Right ventricle myocardium inferior (tissue), 1 donor: Measurements from ENCODE around the gene URI1. TPM values are rescaled to one million over a fixed set of nuclear protein-coding genes. Genes with fewer than 3 reads are reported as not detected.
"Not testable (repeated sequence)": the region's sequence is repeated elsewhere in the genome, so short reads cannot be mapped to it uniquely, and the experiment has no call there.

Experiments used
- ATAC-seq: fragments of 200-7000 bp; cut with Tn5 transposase; one replicate; pipeline ENCODE4 v1.9.1; 2020; ENCODE audit warnings: mild to moderate bottlenecking, moderate library complexity
- DNase-seq: peaks from one replicate; pipeline ENCODE4 v3.0.0; 2021; ENCODE audit errors: missing footprints
- intact Hi-C: fragments of 100-400 bp; cut with DNase I; formaldehyde crosslinking; loops from one replicate; pipeline ENCODE4 v1.11.0; 2022
- total RNA-seq: library from RNA; stranded (reverse); fragmentation: NEBNext Ultra II Directional; extraction: Animal tissue kit (Norgen Biotek cat#: 25700); gene quantifications from one replicate; pipeline ENCODE4 v1.2.1, GENCODE V29; 2021
- donor health status: DM: no; HTN: yes; CAD: no; lungs with severe emphysema.

The URI1 gene
- total RNA-seq, 1 donor from 2014 or later: 43.0 TPM

DNA sequence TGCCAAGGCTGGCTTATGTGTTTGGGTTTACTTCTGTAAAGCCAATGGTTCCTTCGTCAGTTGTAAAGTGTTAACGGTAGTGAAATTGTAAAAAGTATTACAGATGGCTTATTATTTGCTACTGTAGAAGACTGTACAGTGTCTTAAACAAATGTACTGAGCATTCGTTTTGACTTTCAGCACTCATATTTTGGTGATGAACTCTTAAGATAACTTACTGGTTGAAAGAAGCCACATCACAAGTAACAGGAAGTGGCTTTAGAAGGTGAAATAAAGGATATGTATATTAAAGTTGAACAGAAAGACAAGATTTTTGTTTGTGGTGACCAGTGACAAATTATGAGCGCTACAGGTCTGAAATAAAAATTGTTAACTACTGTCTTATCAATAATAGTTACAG, 64.2 kb downstream of the URI1 start:
- no peak for ATAC-seq
- no peak for DNase-seq
- intact Hi-C loops: no loop called here

DNA sequence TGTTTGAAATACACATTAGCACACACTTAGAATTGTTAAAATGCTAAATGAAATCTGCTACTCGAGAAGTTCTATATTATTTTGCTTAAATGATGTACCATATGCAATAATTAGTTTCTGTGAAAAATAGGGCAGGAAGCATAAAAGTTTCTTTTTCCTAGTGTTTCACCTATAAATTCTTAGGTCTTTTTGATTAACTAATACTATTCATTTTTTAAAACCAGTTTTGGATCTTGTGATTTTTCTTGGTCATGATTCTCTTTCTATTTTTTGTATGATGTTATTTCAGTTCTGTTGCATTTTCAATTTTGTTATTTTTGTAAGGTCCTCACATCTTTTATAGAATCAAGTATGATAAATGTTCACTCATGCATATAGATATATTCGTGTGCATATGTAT, 66.1 kb downstream of the URI1 start:
- intact Hi-C loops: no loop called here
- ATAC-seq: no peak
- DNase-seq: no peak

DNA sequence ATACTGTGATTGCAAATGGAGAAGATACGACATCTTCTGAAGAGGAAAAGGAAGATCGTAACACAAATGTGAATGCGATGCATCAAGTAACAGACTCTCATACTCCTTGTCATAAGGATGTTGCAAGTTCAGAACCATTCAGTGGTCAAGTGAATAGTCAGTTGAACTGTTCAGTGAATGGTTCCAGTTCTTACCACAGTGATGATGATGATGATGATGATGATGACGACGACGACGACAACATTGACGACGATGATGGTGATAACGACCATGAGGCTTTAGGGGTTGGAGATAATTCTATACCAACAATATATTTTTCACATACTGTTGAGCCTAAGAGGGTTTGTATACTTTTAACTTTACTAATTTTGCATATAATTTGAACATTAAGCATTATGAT, 67.0 kb downstream of the URI1 start:
- ATAC-seq (no peak), DNase-seq (no peak)
- intact Hi-C loops: no loop called here

- intact Hi-C loops: no loop called here
Measured at GRCh38 chr19:30011051-30011578, 69.1 kb downstream of the URI1 start.

GRCh38 chr19:30014770-30015169, 72.7 kb downstream of the URI1 start:
- intact Hi-C loops: no loop called here
- DNase-seq (no peak), ATAC-seq (no peak)

More at GRCh38 chr19:30011051-30011578, 69.1 kb downstream of the URI1 start:
- DNase-seq: no peak
- no peak for ATAC-seq

GRCh38 chr19:30017172-30017571, 75.1 kb downstream of the URI1 start:
- ATAC-seq: no peak
- DNase-seq: no peak
- intact Hi-C loops: no loop called here

DNA sequence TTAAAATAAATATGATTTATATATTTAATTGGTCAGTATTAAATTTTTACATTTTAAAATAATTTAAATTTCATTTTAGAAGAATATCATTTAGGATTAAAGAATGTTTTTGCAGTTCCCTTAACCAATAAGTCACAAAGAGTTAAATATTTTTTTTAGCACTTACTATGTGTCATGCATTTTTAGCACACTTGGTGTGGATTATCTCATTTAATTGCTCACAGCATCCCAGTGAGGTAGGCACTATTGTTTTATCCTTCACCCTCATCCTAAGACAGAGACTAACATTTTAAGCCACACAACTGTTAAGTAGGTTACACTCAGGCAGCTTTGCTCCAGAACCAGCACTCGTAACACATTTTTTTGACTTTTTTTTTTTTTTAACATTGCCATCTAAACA, 78.2 kb downstream of the URI1 start:
- ATAC-seq (no peak), DNase-seq (no peak)
- intact Hi-C loops: no loop called here

- no peak for ATAC-seq
- intact Hi-C loops: no loop called here
- no peak for DNase-seq
Measured at GRCh38 chr19:30022659-30023058, 80.6 kb downstream of the URI1 start.

DNA sequence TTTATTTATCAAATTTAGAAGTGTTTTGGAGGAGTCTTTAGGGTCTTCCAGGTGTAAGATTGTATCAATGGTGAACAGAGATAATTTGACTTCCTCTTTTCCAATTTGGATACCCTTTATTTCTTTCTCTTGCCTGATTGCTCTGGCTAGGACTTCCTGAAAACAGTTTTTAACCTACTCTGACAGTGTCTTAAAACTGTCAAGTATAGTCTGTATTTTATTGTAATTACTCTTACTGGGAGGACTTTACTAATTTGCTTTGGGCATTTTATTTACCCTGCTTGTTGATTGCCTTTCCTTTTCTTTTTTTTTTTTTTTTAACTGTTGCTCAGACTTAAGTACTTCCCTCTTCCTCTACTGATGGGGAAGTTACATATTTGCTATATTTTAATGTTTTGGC, 81.3 kb downstream of the URI1 start:
- DNase-seq: no peak
- intact Hi-C loops: no loop called here

GRCh38 chr19:30024091-30024490, 82.1 kb downstream of the URI1 start:
- ATAC-seq: no peak
- intact Hi-C loops: no loop called here
- no peak for DNase-seq

More for the DNA sequence above, 81.3 kb downstream of the URI1 start:
- ATAC-seq: no peak

- DNase-seq (no peak), ATAC-seq (no peak)
- intact Hi-C loops: no loop called here
Measured at GRCh38 chr19:30026933-30027332, 84.9 kb downstream of the URI1 start.

DNA sequence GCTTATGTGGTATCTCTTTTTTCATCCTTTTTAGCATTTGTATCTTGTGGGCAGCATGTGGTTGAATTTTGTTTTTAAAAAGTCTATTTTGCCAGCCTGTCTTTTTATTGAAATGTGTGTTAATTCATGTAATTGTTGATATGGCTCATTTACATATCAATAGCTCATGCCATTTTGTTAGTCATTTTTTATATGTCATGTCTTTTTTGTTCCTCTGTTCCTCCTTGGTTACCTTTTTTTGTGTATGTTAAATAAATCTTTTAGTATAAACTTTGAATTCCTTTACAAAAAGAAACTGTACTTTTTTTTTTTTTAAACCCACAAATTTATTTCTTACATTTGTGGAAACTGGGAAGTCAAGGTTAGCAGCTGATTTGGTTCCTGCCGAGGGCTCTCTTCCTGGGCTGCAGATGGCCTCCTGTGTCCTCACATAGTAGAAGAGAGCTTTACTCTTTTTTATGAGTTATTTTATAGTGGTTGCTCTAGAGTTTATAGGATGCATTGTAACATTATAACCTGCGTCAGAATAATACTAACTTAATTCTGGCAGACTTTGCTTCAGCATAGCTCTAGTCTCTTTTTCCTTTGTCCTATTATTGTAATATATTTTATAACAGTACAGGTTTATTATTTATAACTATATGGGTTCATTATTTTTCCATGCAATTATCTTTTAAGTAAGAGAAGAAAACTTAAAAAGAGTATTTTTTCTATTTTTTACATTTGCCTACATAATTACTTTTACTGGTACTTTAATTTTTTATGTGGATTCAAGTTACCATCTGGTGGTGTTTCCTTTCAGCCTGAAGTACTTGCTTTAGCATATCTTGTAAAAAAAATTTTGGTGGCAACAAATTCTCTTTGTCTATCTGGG, 86.3 kb downstream of the URI1 start:
- DNase-seq (no peak), ATAC-seq (no peak)
- intact Hi-C loops: no loop called here

- no peak for DNase-seq
- ATAC-seq: no peak
- intact Hi-C loops: no loop called here
Measured at GRCh38 chr19:30028992-30029343, 86.9 kb downstream of the URI1 start.

- ATAC-seq: no peak
- intact Hi-C loops: no loop called here
- no peak for DNase-seq
Measured at GRCh38 chr19:30029721-30030510, 87.9 kb downstream of the URI1 start.

DNA sequence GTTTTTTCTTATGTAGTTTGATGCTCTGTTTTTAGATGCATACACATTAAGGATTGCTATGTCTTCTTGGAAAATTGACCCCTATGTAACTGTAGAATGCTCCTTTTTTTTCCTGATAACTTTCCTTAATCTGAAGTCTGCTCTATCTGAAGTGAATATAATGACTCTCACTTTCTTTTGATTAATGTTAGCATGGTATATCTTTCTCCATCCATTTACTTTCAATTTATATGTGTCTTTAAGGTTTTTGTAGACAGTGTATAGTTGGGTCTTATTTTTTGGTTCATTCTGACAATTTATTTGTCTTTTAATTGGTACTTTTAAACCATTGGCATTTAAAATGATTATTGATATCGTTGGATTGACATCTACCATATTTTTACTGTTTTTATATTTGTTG, 92.3 kb downstream of the URI1 start:
- intact Hi-C loops: no loop called here
- DNase-seq: no peak
- no peak for ATAC-seq

DNA sequence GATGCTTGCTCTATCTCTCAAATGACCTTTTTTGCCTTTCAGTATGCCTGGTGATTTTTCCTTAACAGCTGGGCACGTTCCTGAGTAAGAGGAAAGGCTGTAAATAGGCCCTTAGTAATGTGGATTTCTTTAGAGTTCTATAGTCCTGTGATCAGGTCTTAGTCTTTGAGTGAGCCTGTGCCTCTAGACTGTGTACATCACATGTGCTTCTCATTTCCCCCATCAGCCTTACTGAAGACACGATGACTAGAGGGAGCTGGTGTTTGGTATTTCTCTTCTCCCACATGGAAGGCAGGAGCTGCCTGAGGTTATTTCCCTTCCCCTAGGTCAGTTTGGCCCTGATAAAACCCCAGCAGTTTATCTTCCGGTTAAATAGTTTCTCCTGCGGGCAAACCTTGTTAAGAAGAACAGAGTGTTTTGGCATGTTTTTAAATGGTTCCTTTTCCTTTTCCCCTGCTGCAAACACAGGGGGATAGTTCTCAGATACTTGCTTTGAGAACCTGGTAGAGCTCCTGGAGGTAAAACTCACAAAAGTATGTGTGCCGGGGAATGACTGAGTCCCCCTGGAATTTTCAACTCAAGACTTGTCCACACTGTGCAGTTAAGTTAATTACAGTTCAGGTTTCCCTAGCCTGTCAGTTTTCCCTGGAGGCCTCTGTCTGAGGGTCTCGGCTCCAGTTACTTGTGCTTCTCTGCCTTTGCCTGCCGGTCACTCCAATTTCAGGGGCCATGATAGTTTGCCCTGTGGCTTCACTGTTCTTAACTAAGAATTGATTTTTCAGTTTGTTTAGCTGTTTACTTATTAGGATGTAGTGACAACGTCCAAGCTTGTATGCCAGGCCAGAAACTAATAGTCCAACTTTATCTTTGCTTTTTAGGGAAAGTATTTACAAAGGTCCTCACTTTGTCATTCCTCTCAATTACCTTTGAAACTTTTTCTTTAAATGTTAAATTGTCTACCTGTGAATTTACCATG, 94.4 kb downstream of the URI1 start:
- ATAC-seq: no peak
- no peak for DNase-seq
- intact Hi-C loops: no loop called here

DNA sequence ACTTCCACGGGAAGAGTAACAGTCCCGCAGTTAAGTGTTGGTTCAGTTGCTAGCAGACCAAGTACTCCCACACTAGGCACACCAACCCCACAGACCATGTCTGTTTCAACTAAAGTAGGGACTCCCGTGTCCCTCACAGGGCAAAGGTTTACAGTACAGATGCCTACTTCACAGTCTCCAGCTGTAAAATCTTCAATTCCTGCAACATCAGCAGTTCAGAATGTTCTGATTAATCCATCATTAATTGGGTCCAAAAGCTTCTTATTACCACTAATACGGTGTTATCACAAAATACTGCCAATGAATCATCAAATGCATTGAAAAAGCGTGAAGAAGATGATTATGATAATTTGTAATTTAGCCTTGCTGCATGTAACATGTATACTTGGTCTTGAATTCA, 95.8 kb downstream of the URI1 start:
- ATAC-seq: no peak
- DNase-seq: no peak
- intact Hi-C loops: no loop called here

GRCh38 chr19:30041931-30042330, 99.9 kb downstream of the URI1 start:
- intact Hi-C loops, DNase-seq, ATAC-seq: not testable (repeated sequence)

- ATAC-seq, intact Hi-C loops, DNase-seq: not testable (repeated sequence)
Measured at GRCh38 chr19:30043008-30043407, 101.0 kb downstream of the URI1 start.
